Kidney (tissue), 14 donors: ENCODE measurements around the gene EHD4. TPM values are rescaled to one million over a fixed set of nuclear protein-coding genes. Genes with fewer than 3 reads are reported as not detected.
A peak's percentile ranks its signal among the peaks of the same experiment; 100 is the strongest.

Experiments used
- DNase-seq, 5 donors: peaks; one replicate each; pipeline ENCODE4 v3.0.0-alpha.2; 2013 to 2020
- FAIRE-seq: peaks from 2 replicates; lab custom pipeline; 2012; peaks lifted over from hg19 to GRCh38; lab: Jason Lieb, UNC
- H3K27ac ChIP-seq, 2 donors: one replicate each; pipeline ENCODE4 v1.7.0; 2013; ENCODE audit warnings: low read depth in 2 of 2, low read length in 2 of 2, inconsistent platforms in 1 of 2
- H3K27me3 ChIP-seq: one replicate; pipeline ENCODE4 v1.7.1; 2013; ENCODE audit warnings: low read length, inconsistent platforms; ENCODE audit not compliant: control insufficient read depth, insufficient read depth
- H3K36me3 ChIP-seq, 3 donors: one replicate each; pipeline versions ENCODE4 v1.7.0 to v1.7.1; 2013; ENCODE audit warnings: low read length in 3 of 3, control low read depth in 1 of 3, inconsistent platforms in 1 of 3; ENCODE audit not compliant: insufficient read depth in 3 of 3, control insufficient read depth in 2 of 3
- H3K4me1 ChIP-seq, 3 donors: one replicate each; pipeline versions ENCODE4 v1.7.0 to v1.7.1; 2013; ENCODE audit warnings: low read length in 3 of 3, inconsistent platforms in 1 of 3, low read depth in 1 of 3; ENCODE audit not compliant: control insufficient read depth in 2 of 3, insufficient read depth in 2 of 3
- H3K4me3 ChIP-seq, 3 donors: one replicate each; pipeline versions ENCODE4 v1.7.0 to v1.8.1; 2013; ENCODE audit warnings: low read length in 3 of 3, control low read depth in 1 of 3, inconsistent platforms in 1 of 3
- H3K9ac ChIP-seq, 3 donors: one replicate each; pipeline versions ENCODE4 v1.7.0 to v1.7.1; 2013; ENCODE audit warnings: low read length in 3 of 3, control low read depth in 1 of 3, inconsistent platforms in 1 of 3
- H3K9me3 ChIP-seq, 3 donors: one replicate each; pipeline versions ENCODE4 v1.7.0 to v1.7.1; 2013; ENCODE audit warnings: low read length in 3 of 3, control low read depth in 1 of 3, inconsistent platforms in 1 of 3; ENCODE audit not compliant: control insufficient read depth in 2 of 3, insufficient read depth in 1 of 3
- CTCF ChIP-seq: IDR thresholded peaks from 3 replicates; pipeline ENCODE4 v1.5.1; 2012; ENCODE audit warnings: mild to moderate bottlenecking, moderate library complexity, borderline replicate concordance; ENCODE audit not compliant: insufficient read depth; ENCODE audit errors: extremely low read depth
- intact Hi-C: fragments of 100-400 bp; cut with DNase I; formaldehyde crosslinking; loops from one replicate; pipeline ENCODE4 v1.11.1; 2022
- polyA plus RNA-seq: library from polyadenylated mRNA; stranded (reverse); fragments of 350-450 nt; fragmentation: Illumina TruSeq; extraction: RNeasy Lipid Tissue Mini Kit (QIAGEN cat#74804); gene quantifications from one replicate; pipeline ENCODE4 v1.2.3, GENCODE V29; 2014; ENCODE audit warnings: low read depth, low replicate concordance; ENCODE audit not compliant: insufficient read depth
- total RNA-seq: library from RNA; stranded (reverse); fragmentation: NEBNext Ultra II Directional; extraction: Animal tissue kit (Norgen Biotek cat#: 25700); gene quantifications from one replicate; pipeline ENCODE4 v1.2.1, GENCODE V29; 2021
- donor health status: control.
- donor health status: control.
- donor health status: control.
- donor health status: control.
- donor health status: control.
- donor health status: DM: yes; HTN: yes; CAD: no.
- donor health status: Normal renal cell carcinoma (clear cell type).

EHD4 gene
- total and polyA plus RNA-seq, 2 donors from 2014 or later: 15.7 to 38.5 TPM

GRCh38 chr15:41887161-41887560 is 85.2 kb downstream of the EHD4 start:
- H3K36me3 ChIP-seq: no peaks in the 10 kb centered on the region
- TF ChIP-seq CTCF: no peak
- intact Hi-C loops: no loop called here
- no peaks in the 10 kb centered on the region for H3K27me3 ChIP-seq
- no peak overlapping the region for H3K9ac ChIP-seq
- DNase-seq: no peak
- no peak overlapping the region for H3K4me3 ChIP-seq
- no peak for FAIRE-seq
- no peak overlapping the region for H3K27ac ChIP-seq
- no peaks in the 10 kb centered on the region for H3K9me3 ChIP-seq
- H3K4me1 ChIP-seq: peaks cover 0 to 11% (median 6%) of the 10 kb centered on the region in 3 donors

GRCh38 chr15:41886741-41887140 is 85.6 kb downstream of the EHD4 start:
- FAIRE-seq (no peak), DNase-seq (no peak)
- H3K9me3 ChIP-seq: no peaks in the 10 kb centered on the region
- H3K4me3 ChIP-seq: no peak overlapping the region
- H3K4me1 ChIP-seq: peaks cover 0 to 9% (median 6%) of the 10 kb centered on the region in 3 donors
- no peaks in the 10 kb centered on the region for H3K27me3 ChIP-seq
- H3K36me3 ChIP-seq: no peaks in the 10 kb centered on the region
- intact Hi-C loops: no loop called here
- no peak overlapping the region for H3K27ac ChIP-seq
- no peak overlapping the region for H3K9ac ChIP-seq
- TF ChIP-seq CTCF: no peak

GRCh38 chr15:41885841-41886240 is 86.5 kb downstream of the EHD4 start:
- H3K27me3 ChIP-seq: no peaks in the 10 kb centered on the region
- DNase-seq (peak in 1 of 5 donors; percentile 48), FAIRE-seq (no peak)
- H3K4me1 ChIP-seq: peaks cover 0 to 8% (median 4%) of the 10 kb centered on the region in 3 donors
- H3K36me3 ChIP-seq: no peaks in the 10 kb centered on the region
- no peaks in the 10 kb centered on the region for H3K9me3 ChIP-seq
- no peak overlapping the region for H3K27ac ChIP-seq
- no peak for TF ChIP-seq CTCF
- H3K9ac ChIP-seq: no peak overlapping the region
- no peak overlapping the region for H3K4me3 ChIP-seq
- intact Hi-C loops: no loop called here

- Histone ChIP-seq H3K4me1 (peaks cover 0 to 8% (median 3%) of the 10 kb centered on the region in 3 donors), H3K9ac (no peak overlapping the region), H3K27me3 (no peaks in the 10 kb centered on the region), H3K9me3 (no peaks in the 10 kb centered on the region), H3K36me3 (no peaks in the 10 kb centered on the region), H3K4me3 (no peak overlapping the region), H3K27ac (no peak overlapping the region)
- no peak for FAIRE-seq
- TF ChIP-seq CTCF: no peak
- no peak for DNase-seq
- intact Hi-C loops: no loop called here
Observed at GRCh38 chr15:41885321-41885720, 87.0 kb downstream of the EHD4 start.
